Large intestine (tissue), 3 donors: ENCODE results near the gene HSPA2. TPM values are rescaled to one million over a fixed set of nuclear protein-coding genes. Genes with fewer than 3 reads are reported as not detected.

Experiments
- DNase-seq, 2 donors: peaks; one replicate each; pipeline versions ENCODE4 v3.0.0 to v3.0.0-alpha.2; 2013
- H3K27ac ChIP-seq: one replicate; pipeline ENCODE4 v1.5.1; 2013; ENCODE audit warnings: low read length
- H3K27me3 ChIP-seq: 2 replicates; pipeline ENCODE4 v1.6.1; 2013; ENCODE audit warnings: low read length; ENCODE audit not compliant: control insufficient read depth, insufficient read depth
- H3K36me3 ChIP-seq: 2 replicates; pipeline ENCODE4 v1.6.1; 2013; ENCODE audit warnings: low read length; ENCODE audit not compliant: control insufficient read depth, insufficient read depth
- H3K4me1 ChIP-seq: one replicate; pipeline ENCODE4 v1.6.1; 2013; ENCODE audit warnings: low read length; ENCODE audit not compliant: control insufficient read depth, insufficient read depth
- H3K4me3 ChIP-seq: one replicate; pipeline ENCODE4 v1.5.1; 2013; ENCODE audit warnings: low read length
- H3K9me3 ChIP-seq: one replicate; pipeline ENCODE4 v1.6.1; 2013; ENCODE audit warnings: mild to moderate bottlenecking, low read depth, low read length, moderate library complexity; ENCODE audit not compliant: control insufficient read depth
- WGBS: methylation state at CpG from one replicate; pipeline ENCODE4 v1.1.5; 2013; ENCODE audit warnings: low lambda C conversion rate; ENCODE audit not compliant: insufficient coverage; 5-methylcytosine and 5-hydroxymethylcytosine counted together
- polyA plus RNA-seq: library from polyadenylated mRNA; unstranded; fragments of 120-200 nt; gene quantifications from one replicate; pipeline ENCODE4 v1.2.1, GENCODE V29; 2013

HSPA2 gene
- polyA plus RNA-seq, 1 donor, result 27.3 TPM

DNA sequence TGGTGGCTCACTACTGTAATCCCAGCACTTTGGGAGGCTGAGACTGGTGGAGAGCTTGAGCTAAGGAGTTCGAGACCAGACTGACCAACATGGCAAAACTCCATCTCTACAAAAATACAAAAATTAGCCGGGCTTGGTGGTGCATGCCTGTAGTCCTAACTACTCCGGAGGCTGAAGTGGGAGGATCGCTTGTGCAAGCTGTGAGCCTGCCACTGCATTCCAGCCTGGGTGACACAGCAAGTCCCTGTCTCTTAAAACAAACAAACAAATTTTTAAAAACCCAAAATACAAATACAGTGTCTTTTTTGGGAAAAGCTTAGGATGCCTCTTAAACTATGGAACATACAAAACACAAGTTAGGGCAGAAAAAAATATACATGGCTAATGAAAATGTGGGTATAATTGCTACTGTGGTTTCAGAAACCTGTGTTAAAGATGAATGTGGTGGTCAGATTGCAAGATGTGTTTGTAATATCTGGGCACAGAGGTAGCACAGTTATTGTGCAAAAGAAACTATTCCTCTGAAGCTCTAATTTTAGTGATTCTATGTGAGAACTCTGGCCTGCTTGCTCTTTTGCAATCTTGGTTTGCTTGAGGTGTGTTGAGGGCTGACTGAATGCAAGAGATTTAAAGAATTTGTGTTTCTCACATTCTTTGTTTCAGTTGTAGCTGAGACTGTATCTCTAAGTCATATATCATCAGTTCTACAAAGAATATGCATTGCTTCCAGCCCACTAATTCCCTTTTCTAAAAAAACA, 3.9 kb upstream of the HSPA2 start:
- WGBS, result no CpG with 5 or more reads among the region's 4 CpGs
- Histone ChIP-seq H3K36me3 (no peaks in the 10 kb centered on the region), H3K9me3 (peaks cover 11% of the 10 kb centered on the region), H3K4me3 (no peak overlapping the region), H3K27me3 (peaks cover 11% of the 10 kb centered on the region), H3K4me1 (peaks cover 10% of the 10 kb centered on the region), H3K27ac (no peak overlapping the region)
- no peak for DNase-seq

DNA sequence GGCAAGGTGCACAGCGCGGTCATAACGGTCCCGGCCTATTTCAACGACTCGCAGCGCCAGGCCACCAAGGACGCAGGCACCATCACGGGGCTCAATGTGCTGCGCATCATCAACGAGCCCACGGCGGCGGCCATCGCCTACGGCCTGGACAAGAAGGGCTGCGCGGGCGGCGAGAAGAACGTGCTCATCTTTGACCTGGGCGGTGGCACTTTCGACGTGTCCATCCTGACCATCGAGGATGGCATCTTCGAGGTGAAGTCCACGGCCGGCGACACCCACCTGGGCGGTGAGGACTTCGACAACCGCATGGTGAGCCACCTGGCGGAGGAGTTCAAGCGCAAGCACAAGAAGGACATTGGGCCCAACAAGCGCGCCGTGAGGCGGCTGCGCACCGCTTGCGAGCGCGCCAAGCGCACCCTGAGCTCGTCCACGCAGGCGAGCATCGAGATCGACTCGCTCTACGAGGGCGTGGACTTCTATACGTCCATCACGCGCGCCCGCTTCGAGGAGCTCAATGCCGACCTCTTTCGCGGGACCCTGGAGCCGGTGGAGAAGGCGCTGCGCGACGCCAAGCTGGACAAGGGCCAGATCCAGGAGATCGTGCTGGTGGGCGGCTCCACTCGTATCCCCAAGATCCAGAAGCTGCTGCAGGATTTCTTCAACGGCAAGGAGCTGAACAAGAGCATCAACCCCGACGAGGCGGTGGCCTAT, 875 bp downstream of the HSPA2 start:
- Histone ChIP-seq H3K4me3 (peak overlapping the region; percentile 63), H3K36me3 (no peaks in the 10 kb centered on the region), H3K9me3 (peaks cover 13% of the 10 kb centered on the region), H3K4me1 (peaks cover 15% of the 10 kb centered on the region), H3K27me3 (peaks cover 26% of the 10 kb centered on the region), H3K27ac (no peak overlapping the region)
- DNase-seq, result peak; percentile 58 to 67
- no CpG with 5 or more reads among the region's 73 CpGs for WGBS

DNA sequence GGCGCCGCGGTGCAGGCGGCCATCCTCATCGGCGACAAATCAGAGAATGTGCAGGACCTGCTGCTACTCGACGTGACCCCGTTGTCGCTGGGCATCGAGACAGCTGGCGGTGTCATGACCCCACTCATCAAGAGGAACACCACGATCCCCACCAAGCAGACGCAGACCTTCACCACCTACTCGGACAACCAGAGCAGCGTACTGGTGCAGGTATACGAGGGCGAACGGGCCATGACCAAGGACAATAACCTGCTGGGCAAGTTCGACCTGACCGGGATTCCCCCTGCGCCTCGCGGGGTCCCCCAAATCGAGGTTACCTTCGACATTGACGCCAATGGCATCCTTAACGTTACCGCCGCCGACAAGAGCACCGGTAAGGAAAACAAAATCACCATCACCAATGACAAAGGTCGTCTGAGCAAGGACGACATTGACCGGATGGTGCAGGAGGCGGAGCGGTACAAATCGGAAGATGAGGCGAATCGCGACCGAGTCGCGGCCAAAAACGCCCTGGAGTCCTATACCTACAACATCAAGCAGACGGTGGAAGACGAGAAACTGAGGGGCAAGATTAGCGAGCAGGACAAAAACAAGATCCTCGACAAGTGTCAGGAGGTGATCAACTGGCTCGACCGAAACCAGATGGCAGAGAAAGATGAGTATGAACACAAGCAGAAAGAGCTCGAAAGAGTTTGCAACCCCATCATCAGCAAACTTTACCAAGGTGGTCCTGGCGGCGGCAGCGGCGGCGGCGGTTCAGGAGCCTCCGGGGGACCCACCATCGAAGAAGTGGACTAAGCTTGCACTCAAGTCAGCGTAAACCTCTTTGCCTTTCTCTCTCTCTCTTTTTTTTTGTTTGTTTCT, 1.7 kb downstream of the HSPA2 start:
- WGBS, result no CpG with 5 or more reads among the region's 61 CpGs
- peak overlapping the region; percentile 63 for H3K4me3 ChIP-seq
- H3K4me1 ChIP-seq, result peaks cover 15% of the 10 kb centered on the region
- H3K36me3 ChIP-seq, result no peaks in the 10 kb centered on the region
- peaks cover 26% of the 10 kb centered on the region for H3K27me3 ChIP-seq
- peak in 1 of 2 donors; percentile 36 for DNase-seq
- H3K27ac ChIP-seq, result no peak overlapping the region
- H3K9me3 ChIP-seq, result peaks cover 13% of the 10 kb centered on the region

DNA sequence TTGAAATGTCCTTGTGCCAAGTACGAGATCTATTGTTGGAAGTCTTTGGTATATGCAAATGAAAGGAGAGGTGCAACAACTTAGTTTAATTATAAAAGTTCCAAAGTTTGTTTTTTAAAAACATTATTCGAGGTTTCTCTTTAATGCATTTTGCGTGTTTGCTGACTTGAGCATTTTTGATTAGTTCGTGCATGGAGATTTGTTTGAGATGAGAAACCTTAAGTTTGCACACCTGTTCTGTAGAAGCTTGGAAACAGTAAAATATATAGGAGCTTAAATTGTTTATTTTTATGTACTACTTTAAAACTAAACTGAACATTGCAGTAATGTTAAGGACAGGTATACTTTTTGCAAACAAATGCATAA, 2.3 kb downstream of the HSPA2 start:
- peaks cover 13% of the 10 kb centered on the region for H3K9me3 ChIP-seq
- H3K27ac ChIP-seq, result no peak overlapping the region
- no peak for DNase-seq
- 10% methylated on average over 2 of the region's 4 CpGs for WGBS
- peaks cover 15% of the 10 kb centered on the region for H3K4me1 ChIP-seq
- H3K36me3 ChIP-seq, result no peaks in the 10 kb centered on the region
- H3K27me3 ChIP-seq, result peaks cover 26% of the 10 kb centered on the region
- H3K4me3 ChIP-seq, result peak overlapping the region; percentile 63

DNA sequence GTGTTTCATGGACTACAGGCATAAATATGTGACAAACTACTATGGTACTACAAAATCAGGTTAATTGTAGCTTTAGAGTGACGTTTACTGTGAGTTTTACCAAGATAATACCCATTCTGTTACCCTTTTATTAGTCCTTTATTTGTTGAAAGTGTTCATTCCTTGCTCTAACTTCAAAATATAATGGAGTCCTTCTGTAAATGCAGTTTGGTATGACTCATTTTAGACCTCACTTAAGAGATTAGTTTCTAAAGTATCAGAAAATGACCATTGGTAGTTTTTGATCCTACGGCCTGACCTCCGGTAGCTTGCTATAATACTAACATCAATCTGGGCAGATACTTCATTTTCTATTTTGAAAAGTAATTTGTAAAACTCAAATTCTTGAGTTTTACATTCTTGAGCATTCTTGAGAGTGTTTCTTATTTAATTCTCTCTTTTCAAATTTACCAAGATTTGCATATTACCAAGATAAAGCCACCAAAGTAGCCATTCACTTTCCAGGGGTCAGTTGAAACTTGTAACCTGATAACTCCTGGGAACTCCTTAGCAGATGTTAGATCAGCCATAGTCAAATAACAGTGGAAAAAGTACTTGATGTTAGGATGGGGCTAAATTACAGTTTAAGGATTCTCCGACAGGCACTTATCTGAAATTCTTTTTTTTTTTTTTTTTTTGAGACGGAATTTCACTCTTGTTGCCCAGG, 4.2 kb downstream of the HSPA2 start:
- Histone ChIP-seq H3K36me3 (no peaks in the 10 kb centered on the region), H3K9me3 (peaks cover 13% of the 10 kb centered on the region), H3K27ac (no peak overlapping the region), H3K4me3 (no peak overlapping the region), H3K4me1 (peaks cover 18% of the 10 kb centered on the region), H3K27me3 (peaks cover 28% of the 10 kb centered on the region)
- WGBS, result 77% methylated on average over 3 of the region's 5 CpGs
- DNase-seq, result no peak

DNA sequence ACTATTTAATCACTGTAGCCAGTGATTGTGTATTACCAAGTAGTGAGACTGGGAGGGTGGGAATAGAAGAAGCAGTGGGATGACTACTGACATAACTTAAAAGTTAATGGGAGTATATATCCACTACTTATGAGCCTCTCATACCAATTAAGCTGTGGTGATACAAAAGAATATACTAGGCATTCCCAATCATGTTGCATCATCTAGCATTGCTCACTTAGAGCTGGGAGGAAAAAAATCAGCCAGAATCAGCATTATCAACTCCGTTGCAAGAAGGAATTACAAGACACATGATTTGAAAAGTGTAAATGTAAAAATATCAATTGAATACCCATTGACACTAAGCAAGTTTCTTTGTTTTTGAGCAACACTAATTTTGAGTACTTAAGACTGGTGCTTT, 8.5 kb downstream of the HSPA2 start:
- H3K4me1 ChIP-seq, result peaks cover 8% of the 10 kb centered on the region
- WGBS, result 100% methylated on average over 1 of the region's 1 CpG
- no peak overlapping the region for H3K4me3 ChIP-seq
- H3K9me3 ChIP-seq, result no peaks in the 10 kb centered on the region
- H3K27me3 ChIP-seq, result peaks cover 10% of the 10 kb centered on the region
- no peaks in the 10 kb centered on the region for H3K36me3 ChIP-seq
- no peak overlapping the region for H3K27ac ChIP-seq
- no peak for DNase-seq

DNA sequence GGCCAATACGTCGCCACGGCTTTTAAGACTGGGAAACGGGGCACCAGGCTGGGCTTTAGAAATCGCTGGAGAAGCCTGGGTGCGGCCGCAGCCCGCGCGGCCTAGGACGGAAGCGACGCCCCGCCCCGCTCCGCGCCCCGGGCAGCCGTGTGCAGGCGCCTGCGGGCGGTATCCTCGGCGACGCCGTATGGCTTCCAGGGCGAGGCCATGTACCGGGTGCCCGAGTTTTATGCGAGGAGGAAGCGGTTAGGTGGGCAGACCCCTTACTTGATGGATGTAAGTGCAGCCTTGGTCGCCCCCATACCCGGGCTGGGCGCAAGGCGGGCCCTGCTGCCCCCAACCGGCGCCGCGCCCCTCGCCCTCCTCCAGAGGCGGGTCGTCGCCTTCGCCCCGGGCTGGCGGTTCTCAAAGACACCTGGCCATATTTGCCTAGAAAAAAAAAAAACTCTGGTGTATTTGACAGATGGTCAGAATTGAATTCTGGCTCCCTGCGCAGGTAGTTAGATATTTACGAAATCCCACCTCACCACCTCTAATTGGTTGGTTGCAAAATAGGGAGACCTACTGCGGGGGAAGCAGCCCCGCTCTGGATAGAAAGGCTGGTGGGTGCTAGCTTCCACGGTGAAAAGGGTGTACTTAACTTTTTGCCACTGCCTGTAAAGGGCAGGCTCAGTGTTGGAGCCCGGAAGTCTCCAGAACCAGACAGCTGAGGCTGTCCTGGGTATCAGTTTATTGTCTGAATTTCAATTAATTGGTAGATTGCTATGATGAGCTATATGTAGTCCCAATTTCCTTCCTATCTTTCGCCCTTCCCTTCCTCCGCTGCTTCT, 9.5 kb downstream of the HSPA2 start, which contains the start of gene PPP1R36:
TSS of gene PPP1R36 (plus strand) at position 171 of the 830 bp plus-strand sequence. CDS start at position 208, 37 bp downstream.
- 25% methylated on average over 4 of the region's 54 CpGs for WGBS
- Histone ChIP-seq H3K4me1 (peaks cover 12% of the 10 kb centered on the region), H3K36me3 (no peaks in the 10 kb centered on the region), H3K4me3 (peak within 1 kb of the TSS; percentile 43), H3K27ac (peak within 1 kb of the TSS; percentile 48), H3K27me3 (peaks cover 10% of the 10 kb centered on the region), H3K9me3 (no peaks in the 10 kb centered on the region)
- peak; percentile 55 to 84 for DNase-seq

DNA sequence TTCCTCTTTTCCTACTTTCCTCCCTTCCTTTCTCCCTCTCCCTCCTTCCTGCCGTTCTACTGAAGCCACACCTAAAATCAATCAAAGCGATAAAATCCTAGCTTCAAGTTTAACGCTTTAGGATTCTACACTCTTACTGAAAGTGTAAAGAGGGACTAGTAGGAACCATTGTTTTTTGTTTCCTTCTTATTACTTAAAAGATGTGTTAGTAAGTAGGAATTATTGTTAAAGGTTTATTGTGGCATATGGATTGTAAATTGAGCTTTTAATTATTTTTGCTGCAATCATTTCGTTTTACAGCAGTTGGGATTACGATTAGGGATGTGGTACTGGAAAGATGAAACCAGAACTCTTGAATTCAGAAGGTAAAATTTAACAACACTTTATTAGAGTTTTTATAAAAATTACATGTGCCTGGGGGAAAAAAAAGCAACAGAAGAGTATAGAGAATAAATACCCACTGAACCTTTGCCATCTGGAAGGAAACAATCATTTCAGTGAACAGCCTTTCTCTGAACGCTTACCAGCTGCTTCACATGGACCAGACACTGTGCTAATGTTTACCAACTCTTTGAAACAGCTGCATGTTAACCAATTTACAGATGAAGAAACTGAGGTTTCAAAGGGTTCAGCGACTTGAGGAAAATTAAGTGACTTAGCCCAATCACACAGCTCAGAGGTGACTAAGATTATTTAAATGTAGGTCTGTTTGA, 10.2 kb downstream of the HSPA2 start:
- no peaks in the 10 kb centered on the region for H3K36me3 ChIP-seq
- peaks cover 12% of the 10 kb centered on the region for H3K4me1 ChIP-seq
- no peaks in the 10 kb centered on the region for H3K9me3 ChIP-seq
- peak overlapping the region; percentile 43 for H3K4me3 ChIP-seq
- peaks cover 10% of the 10 kb centered on the region for H3K27me3 ChIP-seq
- 27% methylated on average over 3 of the region's 7 CpGs for WGBS
- DNase-seq, result no peak
- H3K27ac ChIP-seq, result peak overlapping the region; percentile 48

DNA sequence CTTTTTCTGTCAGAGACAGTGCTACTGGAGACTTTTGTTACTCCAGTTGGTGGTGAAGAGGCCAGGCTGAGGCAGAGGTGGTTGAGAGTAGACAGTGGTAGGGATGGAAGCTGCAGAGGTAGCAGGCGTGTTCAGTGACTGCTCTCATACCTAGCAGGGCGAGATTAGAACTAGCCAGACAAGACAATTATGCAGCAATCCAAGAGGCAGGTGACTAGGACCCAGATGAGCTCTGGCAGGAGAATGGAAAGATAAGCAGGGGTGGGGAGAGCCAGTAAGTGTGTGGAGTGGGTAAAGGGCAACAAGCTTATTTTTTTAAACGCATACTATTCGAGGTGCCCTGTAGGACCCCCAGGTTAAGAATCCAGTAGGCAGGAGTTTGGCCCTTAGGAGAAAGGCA, 14.0 kb downstream of the HSPA2 start:
- H3K27ac ChIP-seq, result no peak overlapping the region
- no peaks in the 10 kb centered on the region for H3K36me3 ChIP-seq
- H3K4me1 ChIP-seq, result peaks cover 10% of the 10 kb centered on the region
- DNase-seq, result peak; percentile 60 to 80
- no CpG with 5 or more reads among the region's 4 CpGs for WGBS
- H3K4me3 ChIP-seq, result no peak overlapping the region
- H3K9me3 ChIP-seq, result no peaks in the 10 kb centered on the region
- H3K27me3 ChIP-seq, result peaks cover 7% of the 10 kb centered on the region
